22Rv1 (cell line): ENCODE results near the gene MSI2.

ENCODE experiments used
- H3K27ac ChIP-seq: fragments of 450-650 bp; 2 replicates; pipeline ENCODE4 v1.5.1; 2017
- ZFX ChIP-seq: fragments of 450-650 bp; IDR thresholded peaks from 2 replicates; pipeline ENCODE4 v1.6.1; 2017; ENCODE audit warnings: antibody characterized with exemption, borderline replicate concordance
- TF ChIP-seq, protein P1 (sequence below): fragments of 450-650 bp; IDR thresholded peaks from 2 replicates; pipeline ENCODE4 v1.5.1; 2017; ENCODE audit warnings: mild to moderate bottlenecking

Gene MSI2

DNA sequence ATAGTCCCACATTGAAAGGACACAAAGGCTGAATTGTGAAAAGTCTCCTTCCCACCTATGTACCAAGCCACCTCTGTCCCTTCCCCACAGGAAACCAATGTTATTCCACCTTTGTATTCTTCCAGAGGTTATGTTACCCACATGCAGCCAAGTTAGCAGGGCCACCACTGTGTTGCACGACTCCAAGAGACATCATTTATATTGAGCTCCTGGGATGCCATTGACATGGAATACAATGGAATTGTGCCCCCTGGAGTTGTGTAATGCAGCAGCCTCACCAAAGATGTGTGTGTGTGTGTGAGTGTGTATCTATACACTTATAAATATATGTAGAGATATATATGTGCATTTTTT lies 21.6 kb upstream of the MSI2 start:
- no peak overlapping the region for H3K27ac ChIP-seq
- no peak for TF ChIP-seq ZFX
- TF ChIP-seq, protein P1, sequence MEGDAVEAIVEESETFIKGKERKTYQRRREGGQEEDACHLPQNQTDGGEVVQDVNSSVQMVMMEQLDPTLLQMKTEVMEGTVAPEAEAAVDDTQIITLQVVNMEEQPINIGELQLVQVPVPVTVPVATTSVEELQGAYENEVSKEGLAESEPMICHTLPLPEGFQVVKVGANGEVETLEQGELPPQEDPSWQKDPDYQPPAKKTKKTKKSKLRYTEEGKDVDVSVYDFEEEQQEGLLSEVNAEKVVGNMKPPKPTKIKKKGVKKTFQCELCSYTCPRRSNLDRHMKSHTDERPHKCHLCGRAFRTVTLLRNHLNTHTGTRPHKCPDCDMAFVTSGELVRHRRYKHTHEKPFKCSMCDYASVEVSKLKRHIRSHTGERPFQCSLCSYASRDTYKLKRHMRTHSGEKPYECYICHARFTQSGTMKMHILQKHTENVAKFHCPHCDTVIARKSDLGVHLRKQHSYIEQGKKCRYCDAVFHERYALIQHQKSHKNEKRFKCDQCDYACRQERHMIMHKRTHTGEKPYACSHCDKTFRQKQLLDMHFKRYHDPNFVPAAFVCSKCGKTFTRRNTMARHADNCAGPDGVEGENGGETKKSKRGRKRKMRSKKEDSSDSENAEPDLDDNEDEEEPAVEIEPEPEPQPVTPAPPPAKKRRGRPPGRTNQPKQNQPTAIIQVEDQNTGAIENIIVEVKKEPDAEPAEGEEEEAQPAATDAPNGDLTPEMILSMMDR = no peak

DNA sequence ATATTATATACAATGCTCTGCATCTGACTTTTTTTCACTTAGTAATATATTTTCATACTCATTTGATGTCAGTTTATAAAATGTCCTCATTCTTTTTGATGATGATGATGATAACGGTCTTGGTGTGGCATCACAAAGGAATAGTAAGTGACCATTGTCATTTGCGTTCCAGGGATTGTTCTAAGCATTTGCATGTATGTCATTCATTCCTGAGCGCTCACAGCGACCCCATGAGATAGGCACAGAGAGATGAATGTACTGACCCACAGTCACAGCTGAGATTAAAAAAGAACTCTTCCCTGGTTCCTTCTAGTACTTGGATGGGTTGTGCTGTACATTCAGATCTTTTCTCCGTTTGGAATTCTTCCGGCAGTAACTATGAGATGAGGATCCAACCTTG lies 21.2 kb upstream of the MSI2 start:
- TF ChIP-seq ZFX = no peak
- TF ChIP-seq, protein P1 = no peak
- H3K27ac ChIP-seq = no peak overlapping the region

DNA sequence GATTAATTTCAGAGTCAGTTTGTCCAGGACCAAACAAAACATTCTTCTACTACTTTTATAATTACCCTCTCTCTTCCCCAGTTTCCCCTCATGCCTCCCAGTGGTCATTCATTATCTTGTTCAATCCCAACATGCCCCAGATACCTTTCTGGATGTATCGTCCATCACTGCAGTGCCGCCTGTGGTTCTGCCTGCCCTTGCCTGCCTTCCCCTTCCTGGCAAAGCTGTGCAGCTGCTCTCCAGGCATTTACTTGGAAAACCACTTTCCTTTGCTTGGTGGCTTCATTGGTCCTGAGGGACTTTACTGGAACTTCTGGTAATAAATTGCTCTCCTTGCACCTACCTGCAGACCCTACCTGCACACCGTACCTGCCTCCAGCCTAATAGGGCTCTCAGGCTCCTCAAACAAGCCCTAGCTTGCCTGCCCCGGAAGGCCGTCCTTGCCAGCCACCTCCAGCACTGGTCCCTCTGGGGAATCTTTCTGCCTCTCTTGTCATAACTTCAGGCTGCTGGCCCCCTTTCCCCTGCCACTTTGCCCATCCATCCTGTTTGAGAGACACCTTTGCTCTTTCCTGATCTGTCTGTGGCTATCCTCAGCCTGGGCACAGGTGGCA lies 19.5 kb upstream of the MSI2 start:
- no peak overlapping the region for H3K27ac ChIP-seq
- no peak for TF ChIP-seq ZFX
- TF ChIP-seq, protein P1 = no peak

DNA sequence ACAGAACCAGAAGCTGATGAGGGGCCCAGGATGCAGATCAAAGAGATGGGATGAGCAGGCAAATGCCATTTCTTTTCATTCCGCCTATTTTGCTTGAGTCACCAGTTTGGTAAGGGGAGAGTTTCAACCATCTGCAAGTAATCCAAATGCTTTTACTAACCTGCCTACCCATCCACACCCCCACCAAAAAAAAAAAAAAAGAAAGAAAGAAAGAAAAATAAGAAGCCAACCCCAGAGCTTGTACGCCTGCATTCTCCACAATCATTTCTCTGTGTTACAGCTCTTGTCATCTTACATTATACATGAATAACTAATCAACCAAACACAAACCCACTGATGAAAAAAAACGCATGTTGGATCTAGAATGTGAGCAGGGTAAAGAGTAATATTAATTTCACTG lies 15.7 kb upstream of the MSI2 start:
- H3K27ac ChIP-seq = no peak overlapping the region
- TF ChIP-seq ZFX = no peak
- TF ChIP-seq, protein P1 = no peak

DNA sequence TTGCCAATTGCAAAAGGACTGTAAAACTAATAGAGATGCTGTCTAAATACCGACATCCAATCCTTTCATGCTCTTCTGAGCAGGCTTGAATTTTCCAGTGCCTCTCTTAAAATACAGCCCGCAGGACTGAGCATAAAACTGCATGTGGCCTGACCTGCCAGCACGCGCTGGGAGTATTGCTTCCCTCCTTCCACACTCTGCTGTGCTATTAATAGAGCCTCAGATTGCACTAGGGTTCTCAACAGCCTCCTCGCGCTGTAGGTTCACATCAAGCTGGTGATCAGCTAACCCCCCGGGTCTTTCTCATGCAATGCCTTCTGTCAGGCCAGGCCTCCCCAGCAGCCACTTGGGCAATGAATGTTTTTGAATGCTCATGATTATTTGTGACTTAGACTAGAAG lies 14.2 kb upstream of the MSI2 start:
- TF ChIP-seq, protein P1 = no peak
- TF ChIP-seq ZFX = no peak
- H3K27ac ChIP-seq = no peak overlapping the region

DNA sequence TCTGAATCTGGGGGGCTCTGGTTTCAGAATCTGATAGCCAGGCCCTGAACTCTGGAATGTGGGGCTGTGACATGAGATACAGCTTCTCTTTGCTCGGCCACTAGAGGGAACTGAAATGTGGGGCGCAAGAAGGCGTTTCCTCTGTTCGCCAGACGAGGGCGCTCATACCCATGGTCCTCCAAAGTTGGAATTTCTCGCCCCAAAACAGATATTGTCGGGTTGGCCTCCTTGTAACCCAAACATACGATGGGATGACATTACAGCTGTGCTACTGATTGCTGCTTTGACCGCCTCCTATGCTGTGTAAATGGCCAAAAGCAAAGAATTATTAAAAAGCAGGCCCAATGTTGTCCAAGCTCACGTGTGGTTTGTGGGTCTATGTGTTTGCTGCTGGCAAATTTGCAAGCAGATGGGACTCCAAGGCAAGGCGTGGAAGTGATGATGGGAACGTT lies 13.1 kb upstream of the MSI2 start:
- H3K27ac ChIP-seq = no peak overlapping the region
- no peak for TF ChIP-seq ZFX
- TF ChIP-seq, protein P1 = peak; percentile 98

DNA sequence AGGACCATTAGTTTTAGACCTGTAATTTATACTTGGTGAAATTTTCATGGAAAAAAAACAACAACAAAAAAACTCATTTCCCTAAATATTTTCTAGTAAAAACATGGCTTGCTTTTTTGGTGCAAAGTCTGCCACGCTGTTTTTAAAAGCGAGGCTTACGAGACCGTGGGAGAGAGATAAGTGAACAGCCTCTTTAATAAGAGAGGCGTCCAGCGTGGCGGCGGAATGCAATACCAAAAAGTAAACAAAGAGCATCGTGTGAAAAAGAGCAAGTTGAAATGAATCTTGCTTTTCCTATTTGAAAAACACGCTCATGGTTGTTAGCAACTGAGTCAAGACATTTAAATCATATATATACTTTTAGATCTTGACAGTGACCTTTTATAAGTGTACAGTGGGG lies 10.5 kb upstream of the MSI2 start:
- TF ChIP-seq, protein P1 = no peak
- no peak for TF ChIP-seq ZFX
- H3K27ac ChIP-seq = no peak overlapping the region
